GM12891 (cell line): ENCODE results near the gene TLE2.

Source experiments
- PAX5 ChIP-seq: IDR thresholded peaks from 2 replicates; pipeline ENCODE4 v1.6.1; 2011; ENCODE audit warnings: low read length, moderate library complexity, mild to moderate bottlenecking; ENCODE audit not compliant: insufficient read depth, severe bottlenecking
- POLR2A ChIP-seq: IDR thresholded peaks from 2 replicates; pipeline ENCODE4 v1.6.1; 2011; ENCODE audit warnings: low read depth, low read length, control low read depth
- POLR2AphosphoS5 ChIP-seq: IDR thresholded peaks from 2 replicates; pipeline ENCODE4 v1.6.1; 2011; ENCODE audit warnings: low read depth, low read length, control low read depth
- POU2F2 ChIP-seq: IDR thresholded peaks from 2 replicates; pipeline ENCODE4 v1.6.1; 2011; ENCODE audit warnings: low read depth, mild to moderate bottlenecking, control low read depth, low read length, moderate library complexity
- SPI1 ChIP-seq: IDR thresholded peaks from 2 replicates; pipeline ENCODE4 v1.6.1; 2011; ENCODE audit warnings: low read depth, low read length, control low read depth
- TAF1 ChIP-seq: IDR thresholded peaks from 2 replicates; pipeline ENCODE4 v1.6.1; 2011; ENCODE audit warnings: low read depth, low read length, control low read depth

DNA sequence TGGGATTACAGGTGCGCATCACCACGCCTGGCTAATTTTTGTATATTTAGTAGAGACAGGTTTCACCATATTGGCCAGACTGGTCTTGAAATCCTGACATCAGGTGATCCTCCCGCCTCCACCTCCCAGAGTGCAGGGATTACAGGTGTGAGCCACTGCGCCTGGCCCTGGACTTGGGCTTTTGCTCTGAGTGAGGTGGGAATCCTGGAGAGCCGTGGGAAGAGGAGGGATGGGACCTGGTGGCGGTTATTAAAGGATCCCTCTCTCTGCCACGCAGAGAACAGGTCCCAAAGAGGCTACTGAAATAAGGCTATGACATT is 34.9 kb upstream of the TLE2 start:
- TF ChIP-seq POU2F2 = no peak
- no peak for TF ChIP-seq TAF1
- TF ChIP-seq POLR2A = no peak
- no peak for TF ChIP-seq POLR2AphosphoS5
- no peak for TF ChIP-seq SPI1
- TF ChIP-seq PAX5 = no peak
